H9 (cell line): ENCODE data around the gene ZCCHC7. TPM values are rescaled to one million over a fixed set of nuclear protein-coding genes. Genes with fewer than 3 reads are reported as not detected.

Experiments used
- DNase-seq: peaks from one replicate; pipeline ENCODE4 v3.0.0-alpha.2; 2017
- H2AFZ ChIP-seq: one replicate; pipeline ENCODE4 v1.6.1; 2013; ENCODE audit warnings: mild to moderate bottlenecking, low read length, control low read depth, moderate library complexity
- H2AK5ac ChIP-seq: 2 replicates; pipeline ENCODE4 v1.6.1; 2013; ENCODE audit warnings: low read length, control low read depth, mixed read lengths; ENCODE audit not compliant: insufficient read length
- H2BK120ac ChIP-seq: one replicate; pipeline ENCODE4 v1.6.1; 2013; ENCODE audit warnings: low read depth, mild to moderate bottlenecking, low read length, control low read depth, inconsistent platforms; ENCODE audit not compliant: poor library complexity, severe bottlenecking
- H2BK12ac ChIP-seq: 2 replicates; pipeline ENCODE4 v1.6.1; 2013; ENCODE audit warnings: low read length, control low read depth, mixed read lengths, low read depth; ENCODE audit not compliant: insufficient read length
- H2BK15ac ChIP-seq: 2 replicates; pipeline ENCODE4 v1.6.1; 2013; ENCODE audit warnings: low read depth, low read length, control low read depth
- H2BK20ac ChIP-seq: one replicate; pipeline ENCODE4 v1.6.1; 2013; ENCODE audit warnings: low read depth, mild to moderate bottlenecking, low read length, control low read depth, inconsistent platforms; ENCODE audit not compliant: poor library complexity, severe bottlenecking
- H2BK5ac ChIP-seq: 2 replicates; pipeline ENCODE4 v1.6.1; 2013; ENCODE audit warnings: low read length, control low read depth, mixed read lengths; ENCODE audit not compliant: insufficient read length
- H3K14ac ChIP-seq: 2 replicates; pipeline ENCODE4 v1.6.1; 2013; ENCODE audit warnings: low read length, control low read depth; ENCODE audit not compliant: insufficient read depth
- H3K18ac ChIP-seq: 2 replicates; pipeline ENCODE4 v1.6.1; 2013; ENCODE audit warnings: low read depth, mild to moderate bottlenecking, mixed read lengths, low read length, control low read depth; ENCODE audit not compliant: insufficient read length
- H3K23ac ChIP-seq: 2 replicates; pipeline ENCODE4 v1.6.1; 2013; ENCODE audit warnings: low read length, control low read depth, mixed read lengths, low read depth; ENCODE audit not compliant: insufficient read length
- H3K23me2 ChIP-seq: 2 replicates; pipeline ENCODE4 v1.6.1; 2013; ENCODE audit warnings: low read depth, mild to moderate bottlenecking, mixed read lengths, low read length, control low read depth; ENCODE audit not compliant: insufficient read length, poor library complexity, severe bottlenecking
- H3K27ac ChIP-seq: 2 replicates; pipeline ENCODE4 v1.5.1; 2013; ENCODE audit warnings: low read length, control low read depth, mixed read lengths, low read depth; ENCODE audit not compliant: insufficient read length
- H3K27me3 ChIP-seq: 2 replicates; pipeline ENCODE4 v1.6.1; 2013; ENCODE audit warnings: low read length, control low read depth, inconsistent platforms; ENCODE audit not compliant: insufficient read depth
- H3K4ac ChIP-seq: 2 replicates; pipeline ENCODE4 v1.6.1; 2013; ENCODE audit warnings: low read depth, mild to moderate bottlenecking, control low read depth, inconsistent platforms, low read length, moderate library complexity
- H3K4me1 ChIP-seq: 2 replicates; pipeline ENCODE4 v1.6.1; 2013; ENCODE audit warnings: low read length, control low read depth, inconsistent platforms; ENCODE audit not compliant: insufficient read depth
- H3K4me2 ChIP-seq: 2 replicates; pipeline ENCODE4 v1.6.1; 2013; ENCODE audit warnings: low read length, control low read depth, mixed read lengths; ENCODE audit not compliant: insufficient read length, insufficient read depth
- H3K56ac ChIP-seq: 2 replicates; pipeline ENCODE4 v1.6.1; 2013; ENCODE audit warnings: low read depth, mild to moderate bottlenecking, mixed read lengths, low read length, control low read depth; ENCODE audit not compliant: insufficient read length
- H3K79me1 ChIP-seq: 2 replicates; pipeline ENCODE4 v1.6.1; 2013; ENCODE audit warnings: low read depth, mild to moderate bottlenecking, moderate library complexity, low read length, control low read depth, inconsistent platforms; ENCODE audit not compliant: insufficient read depth, poor library complexity, severe bottlenecking
- H3K79me2 ChIP-seq: 2 replicates; pipeline ENCODE4 v1.6.1; 2013; ENCODE audit warnings: low read length, control low read depth, inconsistent platforms; ENCODE audit not compliant: insufficient read depth
- H3K9ac ChIP-seq: 2 replicates; pipeline ENCODE4 v1.6.1; 2013; ENCODE audit warnings: low read length, control low read depth, mixed read lengths; ENCODE audit not compliant: insufficient read length; ENCODE audit errors: extremely low read depth
- H3K9me3 ChIP-seq: one replicate; pipeline ENCODE4 v1.6.1; 2013; ENCODE audit warnings: low read depth, low read length, inconsistent platforms; ENCODE audit not compliant: control insufficient read depth
- H3T11ph ChIP-seq: one replicate; pipeline ENCODE4 v1.6.1; 2013; ENCODE audit warnings: mild to moderate bottlenecking, low read length, control low read depth, inconsistent platforms
- H4K20me1 ChIP-seq: one replicate; pipeline ENCODE4 v1.6.1; 2013; ENCODE audit not compliant: control insufficient read depth, insufficient read length, insufficient read depth
- H4K5ac ChIP-seq: 2 replicates; pipeline ENCODE4 v1.6.1; 2013; ENCODE audit warnings: low read depth, mild to moderate bottlenecking, mixed read lengths, low read length, control low read depth; ENCODE audit not compliant: insufficient read length
- H4K8ac ChIP-seq: replicated peaks from 2 replicates; pipeline ENCODE4 v1.6.1; 2013; ENCODE audit warnings: low read length, control low read depth, mixed read lengths, low read depth; ENCODE audit not compliant: insufficient read length
- H4K91ac ChIP-seq: 2 replicates; pipeline ENCODE4 v1.6.1; 2013; ENCODE audit warnings: low read depth, mild to moderate bottlenecking, moderate library complexity, mixed read lengths, low read length, control low read depth; ENCODE audit not compliant: insufficient read length
- H3K27ac Mint-ChIP-seq, 3 experiments: 2 replicates in 2 of 3; 3 replicates in 1 of 3; pipeline ENCODE4 v1.8.0; 2020 to 2021; ENCODE audit warnings: mixed read lengths in 3 of 3, mild to moderate bottlenecking in 1 of 3, moderate library complexity in 1 of 3
- H3K27me3 Mint-ChIP-seq: 2 replicates; pipeline ENCODE4 v1.8.0; 2021; ENCODE audit warnings: low read depth, mild to moderate bottlenecking, moderate library complexity, mixed read lengths
- H3K36me3 Mint-ChIP-seq, 3 experiments: 2 replicates in 2 of 3; 3 replicates in 1 of 3; pipeline ENCODE4 v1.8.0; 2020 to 2021; ENCODE audit warnings: low read depth in 3 of 3, mixed read lengths in 3 of 3; ENCODE audit not compliant: insufficient read depth in 1 of 3
- H3K4me1 Mint-ChIP-seq, 2 experiments: 2 replicates each; pipeline ENCODE4 v1.8.0; 2020; ENCODE audit warnings: mixed read lengths in 2 of 2
- H3K4me3 Mint-ChIP-seq, 2 experiments: 2 replicates in 1 of 2; 3 replicates in 1 of 2; pipeline ENCODE4 v1.8.0; 2020 to 2021; ENCODE audit warnings: mild to moderate bottlenecking in 2 of 2, mixed read lengths in 2 of 2, moderate library complexity in 1 of 2
- H3K9me3 Mint-ChIP-seq, 2 experiments: 2 replicates in 1 of 2; 3 replicates in 1 of 2; pipeline ENCODE4 v1.8.0; 2020; ENCODE audit warnings: mild to moderate bottlenecking in 2 of 2, mixed read lengths in 2 of 2, moderate library complexity in 1 of 2
- CTCF ChIP-seq: fragments of 200-600 bp; sonication (generic); conservative IDR thresholded peaks from 3 replicates; pipeline ENCODE4 v1.8.0; 2021; ENCODE audit warnings: antibody characterized with exemption, mild to moderate bottlenecking
- WGBS: extraction: QIAGEN DNeasy Blood & Tissue Kit; methylation state at CpG from one replicate; pipeline ENCODE4 v1.1.7; 2013; ENCODE audit warnings: missing lambda C conversion rate, low lambda C conversion rate, mixed read lengths; ENCODE audit not compliant: insufficient read length; ENCODE audit errors: extremely low coverage; 5-methylcytosine and 5-hydroxymethylcytosine counted together
- total RNA-seq: library from RNA; stranded (reverse); gene quantifications from 2 replicates; pipeline ENCODE4 v1.2.1, GENCODE V29; 2021

Gene ZCCHC7
- total RNA-seq, 1 experiment from 2014 or later: 20.3 TPM

GRCh38 chr9:37340961-37341360 is 220.6 kb downstream of the ZCCHC7 start:
- Histone ChIP-seq H2AFZ (no peak overlapping the region), H3K27me3 (no peaks in the 10 kb centered on the region), H3K56ac (no peak overlapping the region), H2BK12ac (no peak overlapping the region), H2BK5ac (no peak overlapping the region), H2BK15ac (no peak overlapping the region), H3K4me1 (peaks cover 4% of the 10 kb centered on the region; the same call in 1 of the 2 replicates), H3K18ac (no peak overlapping the region), H2AK5ac (no peak overlapping the region), H4K5ac (no peak overlapping the region), H3K79me1 (no peaks in the 10 kb centered on the region), H3K4ac (no peak overlapping the region), H3K79me2 (no peaks in the 10 kb centered on the region), H3K23ac (no peak overlapping the region), H3K14ac (no peak overlapping the region), H3K27ac (no peak overlapping the region), H4K91ac (no peak overlapping the region), H3K9me3 (no peaks in the 10 kb centered on the region), H3K4me2 (no peak overlapping the region), H4K8ac (no peak overlapping the region), H2BK120ac (no peak overlapping the region), H4K20me1 (no peaks in the 10 kb centered on the region), H3K23me2 (no peaks in the 10 kb centered on the region), H3T11ph (no peak overlapping the region), H2BK20ac (no peak overlapping the region), H3K9ac (no peak overlapping the region)
- Mint-ChIP-seq H3K27me3 (no peaks in the 10 kb centered on the region), H3K9me3 (no peaks in the 10 kb centered on the region), H3K36me3 (no peaks in the 10 kb centered on the region), H3K4me3 (no peak overlapping the region), H3K27ac (no peak overlapping the region), H3K4me1 (peaks cover 14 to 23% of the 10 kb centered on the region in 2 experiments)
- no CpG with 5 or more reads among the region's 1 CpG for WGBS
- no peak for DNase-seq
- TF ChIP-seq CTCF: no peak
